NCI-H2081 treated with DMSO at 0.1 percent for 48 hours (cell line): ENCODE data around the gene INSL3.
"Not testable (repeated sequence)": the region's sequence is repeated elsewhere in the genome, so short reads cannot be mapped to it uniquely, and the experiment has no call there.

ENCODE experiments used
- DNase-seq: peaks from one replicate; lab custom pipeline; 2025; lab: John Stamatoyannopoulos, UW

Gene INSL3

GRCh38 chr19:17812099-17812498 is 9.2 kb downstream of the INSL3 start:
- no peak for DNase-seq

GRCh38 chr19:17811681-17812080 is 9.6 kb downstream of the INSL3 start:
- no peak for DNase-seq

- no peak for DNase-seq
Observed at GRCh38 chr19:17811103-17811502, 10.2 kb downstream of the INSL3 start.

- DNase-seq = no peak
Observed at GRCh38 chr19:17807731-17808316, 13.5 kb downstream of the INSL3 start.

GRCh38 chr19:17806945-17807344 is 14.4 kb downstream of the INSL3 start:
- no peak for DNase-seq

- DNase-seq = no peak
Observed at GRCh38 chr19:17805427-17805826, 15.9 kb downstream of the INSL3 start.

- no peak for DNase-seq
Observed at GRCh38 chr19:17803264-17803896, 17.9 kb downstream of the INSL3 start.

GRCh38 chr19:17802137-17802858 is 19.0 kb downstream of the INSL3 start:
- DNase-seq = no peak

- DNase-seq = not testable (repeated sequence)
Observed at GRCh38 chr19:17798599-17798998, 22.7 kb downstream of the INSL3 start.

- DNase-seq = no peak
Observed at GRCh38 chr19:17797424-17798201, 23.7 kb downstream of the INSL3 start.

GRCh38 chr19:17796838-17797423 is 24.4 kb downstream of the INSL3 start:
- DNase-seq = no peak

GRCh38 chr19:17796013-17796837 is 25.1 kb downstream of the INSL3 start:
- no peak for DNase-seq

- DNase-seq = no peak
Observed at GRCh38 chr19:17795495-17795856, 25.8 kb downstream of the INSL3 start.

- no peak for DNase-seq
Observed at GRCh38 chr19:17794731-17795494, 26.4 kb downstream of the INSL3 start, which contains the start of gene B3GNT3. Gene B3GNT3 (plus strand): TSS chr19:17795138. CDS start chr19:17807808, 12,670 bp downstream.

GRCh38 chr19:17794412-17794730 is 26.9 kb downstream of the INSL3 start:
- DNase-seq = no peak

GRCh38 chr19:17790059-17790780 is 31.1 kb downstream of the INSL3 start:
- DNase-seq = no peak

- no peak for DNase-seq
Observed at GRCh38 chr19:17788632-17789031, 32.7 kb downstream of the INSL3 start.

GRCh38 chr19:17787274-17787913 is 33.9 kb downstream of the INSL3 start:
- DNase-seq = no peak

GRCh38 chr19:17784201-17785008 is 36.9 kb downstream of the INSL3 start:
- no peak for DNase-seq
